Activated CD8-positive, alpha-beta T cell treated with anti-CD3 and anti-CD28 coated beads for 36 hours (primary cell): ENCODE data around the gene BICRA. TPM values are rescaled to one million over a fixed set of nuclear protein-coding genes. Genes with fewer than 3 reads are reported as not detected.

Experiments used
- ATAC-seq: fragments of 200-7000 bp; cut with Tn5 transposase; one replicate; pipeline ENCODE4 v1.10.0; 2021; ENCODE audit warnings: mild to moderate bottlenecking, moderate library complexity
- CTCF ChIA-PET: fragments of 350-600 bp; sonication (Branson Sonifier 250); formaldehyde crosslinking; loops from one replicate; lab custom pipeline; 2021; ENCODE audit warnings: antibody characterized with exemption; lab: Charles Lee
- POLR2A ChIA-PET: fragments of 350-600 bp; sonication (Branson Sonifier 250); formaldehyde crosslinking; loops from one replicate; lab custom pipeline; 2021; ENCODE audit warnings: antibody characterized with exemption; lab: Charles Lee
- DNase-seq: peaks from one replicate; pipeline ENCODE4 v3.0.0-alpha.2; 2020
- H3K27ac Mint-ChIP-seq: one replicate; pipeline ENCODE4 v1.8.0; 2021; ENCODE audit warnings: mild to moderate bottlenecking, mixed read lengths
- H3K27me3 Mint-ChIP-seq: one replicate; pipeline ENCODE4 v1.8.0; 2021; ENCODE audit warnings: mixed read lengths
- H3K36me3 Mint-ChIP-seq: one replicate; pipeline ENCODE4 v1.8.0; 2021; ENCODE audit warnings: low read depth, mixed read lengths
- H3K4me1 Mint-ChIP-seq: one replicate; pipeline ENCODE4 v1.8.0; 2021; ENCODE audit warnings: low read depth, mixed read lengths
- H3K4me3 Mint-ChIP-seq: one replicate; pipeline ENCODE4 v1.8.0; 2021; ENCODE audit warnings: mild to moderate bottlenecking, moderate library complexity, mixed read lengths
- H3K9me3 Mint-ChIP-seq: one replicate; pipeline ENCODE4 v1.8.0; 2021; ENCODE audit warnings: mixed read lengths
- intact Hi-C: fragments of 100-400 bp; cut with micrococcal nuclease; formaldehyde crosslinking; loops from one replicate; pipeline ENCODE4 v1.10.0; 2022
- total RNA-seq, 2 experiments: library from RNA; stranded (reverse); gene quantifications; one replicate each; pipeline ENCODE4 v1.2.3, GENCODE V29; 2021
- TF ChIP-seq, protein P1 (sequence below): fragments of 200-600 bp; IDR thresholded peaks from one replicate; pipeline ENCODE4 v1.8.0; 2022; ENCODE audit warnings: antibody characterized with exemption, mild to moderate bottlenecking

BICRA gene
- total RNA-seq, 2 experiments from 2014 or later, result 8.7 to 8.8 TPM

DNA sequence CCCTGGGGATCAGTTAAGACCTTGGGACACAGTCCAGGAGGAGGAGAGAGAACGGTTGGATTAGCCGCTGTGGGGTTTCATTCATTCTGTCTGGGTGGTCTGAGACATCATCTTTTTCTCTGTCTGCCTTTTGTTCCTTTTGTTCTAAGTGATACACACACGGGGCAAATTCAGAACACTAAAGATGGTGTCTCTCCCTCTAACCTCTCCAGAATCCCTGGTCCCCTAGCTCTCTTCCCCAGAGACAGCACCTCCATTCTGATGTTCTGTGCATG, 5.0 kb downstream of the BICRA start:
- ChIA-PET CTCF (interaction anchor here (0.9 kb wide), 1 partner anchor 93 kb away, joined by 4 read pairs; no protein-coding TSS in a partner anchor), POLR2A (interaction anchor here (5.0 kb wide), 1 partner anchor 14 kb away, joined by 34 read pairs; no protein-coding TSS in a partner anchor)
- TF ChIP-seq, protein P1, sequence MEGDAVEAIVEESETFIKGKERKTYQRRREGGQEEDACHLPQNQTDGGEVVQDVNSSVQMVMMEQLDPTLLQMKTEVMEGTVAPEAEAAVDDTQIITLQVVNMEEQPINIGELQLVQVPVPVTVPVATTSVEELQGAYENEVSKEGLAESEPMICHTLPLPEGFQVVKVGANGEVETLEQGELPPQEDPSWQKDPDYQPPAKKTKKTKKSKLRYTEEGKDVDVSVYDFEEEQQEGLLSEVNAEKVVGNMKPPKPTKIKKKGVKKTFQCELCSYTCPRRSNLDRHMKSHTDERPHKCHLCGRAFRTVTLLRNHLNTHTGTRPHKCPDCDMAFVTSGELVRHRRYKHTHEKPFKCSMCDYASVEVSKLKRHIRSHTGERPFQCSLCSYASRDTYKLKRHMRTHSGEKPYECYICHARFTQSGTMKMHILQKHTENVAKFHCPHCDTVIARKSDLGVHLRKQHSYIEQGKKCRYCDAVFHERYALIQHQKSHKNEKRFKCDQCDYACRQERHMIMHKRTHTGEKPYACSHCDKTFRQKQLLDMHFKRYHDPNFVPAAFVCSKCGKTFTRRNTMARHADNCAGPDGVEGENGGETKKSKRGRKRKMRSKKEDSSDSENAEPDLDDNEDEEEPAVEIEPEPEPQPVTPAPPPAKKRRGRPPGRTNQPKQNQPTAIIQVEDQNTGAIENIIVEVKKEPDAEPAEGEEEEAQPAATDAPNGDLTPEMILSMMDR, result no peak
- Mint-ChIP-seq H3K36me3 (peaks cover 8% of the 10 kb centered on the region), H3K4me1 (peaks cover 30% of the 10 kb centered on the region), H3K27ac (peak overlapping the region; percentile 1), H3K27me3 (no peaks in the 10 kb centered on the region), H3K4me3 (no peak overlapping the region), H3K9me3 (no peaks in the 10 kb centered on the region)
- intact Hi-C loops, result no loop called here
- ATAC-seq, result no peak
- DNase-seq, result no peak

DNA sequence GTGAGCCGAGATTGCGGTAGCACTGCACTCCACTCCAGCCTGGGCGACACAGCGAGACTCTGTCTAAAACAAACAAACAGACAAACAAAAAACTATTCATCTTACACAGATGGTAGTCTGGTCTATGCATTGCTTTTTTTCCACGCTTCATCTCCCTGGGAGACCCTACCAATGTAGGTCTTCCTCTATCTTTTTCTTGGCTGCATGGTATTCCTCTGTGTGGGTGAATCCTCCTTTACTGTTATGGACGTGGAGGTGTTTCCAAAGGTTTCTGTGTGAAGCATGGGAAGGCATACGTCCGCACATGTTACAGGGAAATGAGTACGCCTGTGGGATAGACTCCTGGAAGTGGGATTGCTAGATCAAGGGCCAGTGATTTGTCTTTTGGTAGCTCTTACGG, 5.6 kb downstream of the BICRA start:
- Mint-ChIP-seq H3K4me1 (peaks cover 30% of the 10 kb centered on the region), H3K9me3 (no peaks in the 10 kb centered on the region), H3K27ac (no peak overlapping the region), H3K27me3 (no peaks in the 10 kb centered on the region), H3K4me3 (no peak overlapping the region), H3K36me3 (peaks cover 8% of the 10 kb centered on the region)
- TF ChIP-seq, protein P1, result no peak
- POLR2A ChIA-PET, result interaction anchor here (1.0 kb wide), 1 partner anchor 14 kb away, joined by 3 read pairs; no protein-coding TSS in a partner anchor
- CTCF ChIA-PET, result no interaction called here
- intact Hi-C loops, result no loop called here
- ATAC-seq (no peak), DNase-seq (no peak)

DNA sequence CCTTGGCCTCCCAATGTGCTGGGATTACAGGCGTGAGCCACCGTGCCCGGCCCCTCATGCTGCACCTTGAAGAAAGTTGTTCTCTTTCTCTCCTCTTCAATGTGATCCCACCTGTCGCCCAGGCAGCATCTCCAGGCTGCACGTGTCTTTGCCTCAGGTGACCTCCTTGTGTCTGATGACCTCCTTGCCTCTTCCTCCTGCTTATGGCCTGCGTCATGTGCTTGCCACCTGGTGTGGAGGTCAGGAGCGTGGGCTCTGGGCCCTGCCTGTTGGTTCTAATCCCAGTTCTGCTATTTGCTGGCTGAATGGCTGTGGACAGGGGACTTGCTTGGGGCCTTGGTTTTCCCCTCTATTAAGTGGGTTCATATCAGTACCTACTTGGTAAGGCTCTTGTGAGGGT, 6.3 kb downstream of the BICRA start:
- Mint-ChIP-seq H3K9me3 (no peaks in the 10 kb centered on the region), H3K4me1 (peaks cover 37% of the 10 kb centered on the region), H3K4me3 (no peak overlapping the region), H3K36me3 (peaks cover 8% of the 10 kb centered on the region), H3K27me3 (no peaks in the 10 kb centered on the region), H3K27ac (no peak overlapping the region)
- ChIA-PET CTCF (no interaction called here), POLR2A (interaction anchor here (1.0 kb wide), 1 partner anchor 14 kb away, joined by 3 read pairs; no protein-coding TSS in a partner anchor)
- intact Hi-C loops, result no loop called here
- DNase-seq (no peak), ATAC-seq (no peak)
- TF ChIP-seq, protein P1, result no peak

DNA sequence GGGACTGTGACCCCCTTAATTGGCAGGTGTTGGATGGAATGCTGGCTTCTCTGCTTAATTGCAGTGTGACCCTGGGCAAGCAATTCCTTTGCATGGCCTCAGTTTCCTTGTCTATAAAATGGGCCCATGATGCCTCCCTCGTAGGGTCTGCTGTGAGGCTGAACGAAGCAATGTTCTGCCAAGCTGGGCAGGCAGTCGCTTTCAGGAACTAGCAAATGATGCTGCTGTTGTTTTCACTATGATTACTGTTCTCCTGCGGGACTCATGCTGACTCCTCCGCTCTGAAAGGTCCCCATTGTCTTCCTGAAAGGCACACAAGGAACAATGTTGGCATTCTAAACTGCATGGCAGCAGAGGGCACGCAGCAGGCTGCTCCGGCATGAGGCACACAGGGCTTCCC, 6.8 kb downstream of the BICRA start:
- no peak overlapping the region for H3K27ac Mint-ChIP-seq
- intact Hi-C loops, result no loop called here
- ChIA-PET CTCF (no interaction called here), POLR2A (no interaction called here)
- H3K27me3 Mint-ChIP-seq, result no peaks in the 10 kb centered on the region
- peaks cover 34% of the 10 kb centered on the region for H3K4me1 Mint-ChIP-seq
- no peak for DNase-seq
- no peak overlapping the region for H3K4me3 Mint-ChIP-seq
- ATAC-seq, result no peak
- TF ChIP-seq, protein P1, result no peak
- peaks cover 8% of the 10 kb centered on the region for H3K36me3 Mint-ChIP-seq
- H3K9me3 Mint-ChIP-seq, result no peaks in the 10 kb centered on the region

DNA sequence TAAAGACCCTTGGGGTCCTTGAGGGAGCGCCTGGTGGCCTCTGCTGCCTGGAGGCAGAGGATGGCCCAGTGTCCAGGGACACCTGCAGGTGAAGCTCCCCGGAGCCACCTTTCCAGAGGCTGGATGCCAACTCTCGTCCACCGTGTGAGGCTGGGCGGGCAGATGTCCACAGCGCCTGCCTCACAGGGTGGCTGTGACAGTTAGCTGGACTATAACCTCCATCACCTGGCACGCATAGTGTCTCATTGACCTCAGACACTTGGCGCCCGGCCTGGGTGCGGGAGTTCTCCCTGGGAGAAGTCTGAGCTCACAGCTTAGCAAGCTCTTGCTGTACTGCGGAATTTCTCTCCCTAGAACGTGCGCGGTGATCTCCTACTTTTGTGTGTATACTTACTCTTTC, 9.8 kb downstream of the BICRA start:
- Mint-ChIP-seq H3K27ac (no peak overlapping the region), H3K27me3 (no peaks in the 10 kb centered on the region), H3K4me3 (no peak overlapping the region), H3K4me1 (peaks cover 23% of the 10 kb centered on the region), H3K9me3 (no peaks in the 10 kb centered on the region), H3K36me3 (peaks cover 5% of the 10 kb centered on the region)
- CTCF ChIA-PET, result interaction anchor here (0.9 kb wide), 1 partner anchor 81 kb away, joined by 3 read pairs; no protein-coding TSS in a partner anchor
- ATAC-seq (no peak), DNase-seq (no peak)
- intact Hi-C loops, result no loop called here
- POLR2A ChIA-PET, result no interaction called here
- TF ChIP-seq, protein P1, result no peak
